AG04450 (cell line): ENCODE data around the gene SEZ6. TPM values are rescaled to one million over a fixed set of nuclear protein-coding genes. Genes with fewer than 3 reads are reported as not detected.

Experiments used
- CTCF ChIA-PET: fragments of 300-600, 350-600 bp; formaldehyde crosslinking; extraction: SDS; loops from one replicate; lab custom pipeline; 2022; ENCODE audit warnings: antibody characterized with exemption, inconsistent platforms; lab: Charles Lee
- POLR2A ChIA-PET: fragments of 350-600 bp; formaldehyde crosslinking; extraction: SDS; loops from one replicate; lab custom pipeline; 2021; ENCODE audit warnings: antibody characterized with exemption, inconsistent platforms; lab: Yijun Ruan, JAX
- DNase-seq: peaks from one replicate; pipeline ENCODE4 v3.0.0-alpha.2; 2011; ENCODE audit warnings: low read depth, low spot score
- H3K27ac ChIP-seq: one replicate; pipeline ENCODE4 v1.5.1; 2012; ENCODE audit warnings: low read depth, low read length, control low read depth
- H3K27me3 ChIP-seq: one replicate; pipeline ENCODE4 v1.6.0; 2012; ENCODE audit warnings: low read length; ENCODE audit not compliant: control insufficient read depth, insufficient read depth
- H3K4me3 ChIP-seq: 2 replicates; pipeline ENCODE4 v1.5.1; 2011; ENCODE audit warnings: mild to moderate bottlenecking, low read depth, low read length, control low read depth
- H3K9me3 ChIP-seq: 2 replicates; pipeline ENCODE4 v1.5.1; 2012; ENCODE audit warnings: low read length; ENCODE audit not compliant: control insufficient read depth, insufficient read depth
- CTCF ChIP-seq: IDR thresholded peaks from 2 replicates; pipeline ENCODE4 v1.5.1; 2011; ENCODE audit warnings: low read depth, low read length, control low read depth, inconsistent platforms
- polyA plus RNA-seq: library from polyadenylated mRNA; depleted of rRNA; stranded (reverse); fragments of >200 nt; gene quantifications from 2 replicates; pipeline ENCODE4 v1.2.3, GENCODE V29; 2011

SEZ6 gene
- polyA plus RNA-seq, 1 experiment = not detected

GRCh38 chr17:29019475-29020181 lies 13.8 kb upstream of the SEZ6 start:
- no peak for DNase-seq
- peaks cover 82% of the 10 kb centered on the region for H3K27me3 ChIP-seq
- POLR2A ChIA-PET = interaction anchor here (0.8 kb wide), 1 partner anchor 8 kb away, joined by 3 read pairs; no protein-coding TSS in a partner anchor
- no peak overlapping the region for H3K4me3 ChIP-seq
- TF ChIP-seq CTCF = no peak
- CTCF ChIA-PET = interaction anchor here (0.6 to 1.5 kb wide), 4 partner anchors 54 to 256 kb away, joined by 3 to 8 read pairs (median 4); no protein-coding TSS in a partner anchor
- H3K9me3 ChIP-seq = no peaks in the 10 kb centered on the region
- H3K27ac ChIP-seq = no peak overlapping the region

DNA sequence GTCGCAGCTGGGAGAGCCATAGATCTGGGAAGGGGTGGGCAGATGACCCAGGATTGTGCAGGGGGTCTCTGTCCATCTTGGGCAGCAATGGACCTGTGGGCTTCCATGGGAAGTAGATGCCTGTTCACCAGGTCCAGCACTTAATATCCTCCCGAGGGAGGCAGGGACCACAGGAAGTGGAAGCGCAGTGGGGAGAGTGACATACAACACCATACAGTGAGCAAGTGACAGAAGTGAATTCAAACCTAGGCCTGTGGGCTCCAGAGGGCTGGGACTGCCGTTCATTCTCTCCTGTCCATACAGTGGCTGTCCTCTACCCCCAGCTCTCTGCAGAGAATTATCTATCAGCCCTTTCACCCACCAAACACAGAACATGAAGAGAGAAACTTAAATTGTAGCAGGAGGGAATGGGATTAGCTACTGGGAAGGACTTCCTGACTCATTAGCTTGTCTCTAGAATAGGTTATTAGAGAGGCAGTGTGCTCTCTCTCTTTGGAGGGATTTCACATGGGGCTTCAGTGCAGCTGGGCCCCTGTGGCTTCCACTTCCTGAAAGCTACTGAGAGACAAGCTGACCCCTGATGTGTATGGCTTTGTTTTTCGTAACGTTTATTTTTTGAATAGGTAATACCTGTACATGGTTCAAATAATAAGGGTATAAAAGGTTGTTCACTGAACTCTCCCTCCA lies 13.1 kb upstream of the SEZ6 start:
- Histone ChIP-seq H3K27ac (no peak overlapping the region), H3K27me3 (peaks cover 80% of the 10 kb centered on the region), H3K9me3 (no peaks in the 10 kb centered on the region), H3K4me3 (no peak overlapping the region)
- DNase-seq = no peak
- CTCF ChIA-PET = interaction anchor here (1.3 kb wide), 1 partner anchor 255 kb away, joined by 3 read pairs; no protein-coding TSS in a partner anchor
- TF ChIP-seq CTCF = no peak
- POLR2A ChIA-PET = interaction anchor here (0.8 kb wide), 1 partner anchor 9 kb away, joined by 3 read pairs; no protein-coding TSS in a partner anchor

GRCh38 chr17:29016345-29017210 lies 10.7 kb upstream of the SEZ6 start:
- TF ChIP-seq CTCF = no peak
- H3K27ac ChIP-seq = no peak overlapping the region
- ChIA-PET CTCF (no interaction called here), POLR2A (no interaction called here)
- H3K4me3 ChIP-seq = no peak overlapping the region
- DNase-seq = no peak
- H3K9me3 ChIP-seq = no peaks in the 10 kb centered on the region
- peaks cover 72% of the 10 kb centered on the region for H3K27me3 ChIP-seq

DNA sequence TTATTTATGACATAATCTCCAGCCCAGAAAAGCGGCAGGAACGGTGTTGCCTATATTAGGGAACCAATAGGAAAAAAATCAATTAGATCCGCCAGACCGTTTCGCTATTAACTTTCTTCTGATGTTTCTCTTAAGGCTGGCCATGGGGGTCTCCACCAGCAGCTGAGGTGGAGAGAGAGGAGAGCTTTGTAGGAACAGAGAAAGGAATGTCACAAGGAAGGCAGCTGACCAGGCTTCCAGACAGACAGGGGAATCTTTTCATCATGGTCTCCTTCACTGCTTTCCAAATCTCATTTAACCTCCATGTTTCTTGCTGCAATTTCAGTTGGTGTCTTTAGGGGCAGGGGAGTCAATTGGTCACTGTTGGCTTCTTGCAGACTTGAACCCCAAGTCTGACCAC lies 8.9 kb upstream of the SEZ6 start:
- Histone ChIP-seq H3K9me3 (no peaks in the 10 kb centered on the region), H3K27me3 (peaks cover 65% of the 10 kb centered on the region), H3K4me3 (no peak overlapping the region), H3K27ac (no peak overlapping the region)
- no peak for DNase-seq
- ChIA-PET CTCF (interaction anchor here (0.6 to 1.2 kb wide), 2 partner anchors 98 to 103 kb away, joined by 3 to 4 read pairs; no protein-coding TSS in a partner anchor), POLR2A (no interaction called here)
- no peak for TF ChIP-seq CTCF
